MV-4-11 (cell line): ENCODE measurements around the gene PDLIM5.

Experiments used
- DNase-seq: peaks from one replicate; lab custom pipeline; 2025; lab: John Stamatoyannopoulos, UW

Gene PDLIM5

DNA sequence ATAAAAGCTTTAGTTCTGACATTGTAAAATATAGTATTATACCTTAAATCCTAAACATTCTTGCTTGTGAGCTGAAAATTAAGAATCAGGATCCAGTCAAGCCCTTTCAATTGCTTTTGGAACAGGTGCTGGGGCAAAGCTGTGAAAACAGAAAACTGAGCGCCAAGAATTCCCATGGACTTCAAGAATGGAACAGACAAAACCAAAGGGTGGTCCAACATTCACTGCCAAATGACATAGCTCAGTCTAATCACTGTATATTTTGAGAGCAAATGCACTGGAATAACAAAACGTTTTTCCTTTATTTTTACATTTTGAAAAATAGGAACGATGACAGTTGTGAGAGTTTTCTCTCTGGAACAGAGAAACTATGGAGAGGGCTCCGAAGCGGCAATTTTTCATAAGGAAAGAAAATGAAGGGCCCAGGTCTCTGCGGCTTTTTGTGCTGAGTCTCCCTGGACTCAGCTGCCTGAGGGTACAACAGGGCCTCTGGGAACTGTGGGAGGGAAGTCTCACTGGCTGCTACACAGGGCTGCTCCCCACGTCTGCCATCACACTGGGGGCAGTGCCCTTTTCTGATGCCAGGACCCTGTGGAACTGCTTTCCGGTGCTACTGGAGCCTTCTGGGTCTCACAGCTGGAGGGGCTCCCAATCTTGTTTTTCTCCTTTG lies 250.0 kb downstream of the PDLIM5 start:
- DNase-seq = no peak

DNA sequence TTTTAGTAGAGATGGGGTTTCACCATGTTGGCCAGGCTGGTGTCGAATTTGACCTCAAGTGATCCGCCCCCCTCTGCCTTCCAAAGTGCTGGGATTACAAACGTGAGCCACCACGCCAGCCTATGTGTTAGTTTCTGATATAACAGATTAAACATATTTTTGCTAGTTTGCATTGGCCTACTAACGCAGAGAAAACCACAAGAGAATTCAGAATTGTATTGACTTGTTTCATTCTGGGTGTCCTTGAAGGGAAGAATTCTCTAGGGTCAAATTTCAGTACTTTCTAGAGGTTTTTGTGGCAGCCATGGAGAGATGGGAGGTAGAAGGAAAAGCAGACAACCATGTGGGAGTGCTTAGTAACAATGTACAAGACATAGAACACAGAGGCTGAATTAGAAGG lies 259.9 kb downstream of the PDLIM5 start:
- DNase-seq = no peak

DNA sequence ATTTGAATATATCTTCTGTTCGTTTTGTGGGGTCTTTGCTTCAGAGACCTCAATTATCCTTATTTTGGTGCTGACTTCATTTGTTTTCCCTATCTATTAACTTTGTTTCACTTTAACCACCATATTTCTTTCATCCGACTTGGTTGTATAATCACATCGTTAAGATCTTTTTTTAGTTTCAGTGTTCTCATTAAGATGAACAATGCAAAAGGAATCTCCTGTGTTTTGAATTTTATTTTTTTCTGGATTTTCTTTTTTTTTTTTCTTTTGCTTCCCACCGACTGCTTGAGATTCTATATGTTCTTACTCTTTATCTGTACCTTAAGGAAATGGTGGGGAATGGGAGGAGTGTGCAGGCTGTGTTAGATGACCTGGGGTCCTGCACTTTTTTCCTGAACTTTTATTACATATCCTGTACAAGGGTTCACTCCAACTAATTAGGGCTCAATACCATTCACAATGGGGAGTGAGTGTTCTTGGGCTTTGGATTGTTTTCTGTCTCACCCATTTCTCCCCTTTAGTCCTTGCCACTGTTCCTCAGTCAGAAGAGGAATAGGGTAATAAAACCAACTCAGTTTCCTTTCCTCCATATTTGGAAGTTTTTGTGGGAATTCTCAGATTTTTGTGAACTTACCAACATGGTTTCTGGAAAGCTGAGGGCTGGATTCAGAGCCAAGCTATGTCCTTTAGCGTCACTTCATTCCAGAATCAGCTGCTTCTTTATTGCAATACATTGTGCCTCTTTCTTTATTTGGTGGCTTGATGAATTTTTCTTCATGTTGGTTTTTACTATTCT lies 262.8 kb downstream of the PDLIM5 start:
- no peak for DNase-seq

DNA sequence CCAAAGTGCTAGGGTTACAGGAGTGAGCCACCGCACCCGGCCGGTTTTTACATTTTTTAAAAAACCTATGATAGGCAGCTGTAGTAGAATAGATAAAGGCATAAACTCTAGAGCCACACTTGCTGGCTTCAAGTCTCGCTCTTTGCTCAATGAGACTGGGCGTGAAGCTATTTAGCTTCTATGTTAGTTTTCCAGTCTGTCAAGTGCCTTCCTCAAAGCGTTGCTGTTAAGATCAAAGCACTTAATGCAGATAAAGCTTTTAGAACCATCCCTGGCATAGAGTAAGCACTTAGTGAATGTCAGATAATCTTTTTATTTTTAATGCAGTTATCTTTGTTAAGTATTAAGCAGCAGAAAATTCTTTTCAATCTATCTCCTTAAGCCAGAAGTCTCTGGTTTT lies 264.0 kb downstream of the PDLIM5 start:
- DNase-seq = no peak
